Kidney glomerular epithelial cell (primary cell): ENCODE results near the gene RAB40B.
"Not testable (repeated sequence)": the region's sequence is repeated elsewhere in the genome, so short reads cannot be mapped to it uniquely, and the experiment has no call there.

Experiments used
- DNase-seq: peaks from one replicate; lab custom pipeline; 2025; lab: John Stamatoyannopoulos, UW

The RAB40B gene

GRCh38 chr17:82668024-82668630 is 30.4 kb downstream of the RAB40B start:
- no peak for DNase-seq

- no peak for DNase-seq
Measured at GRCh38 chr17:82667668-82668000, 30.9 kb downstream of the RAB40B start.

- no peak for DNase-seq
Measured at GRCh38 chr17:82666931-82667667, 31.4 kb downstream of the RAB40B start.

- DNase-seq: no peak
Measured at GRCh38 chr17:82665891-82666290, 32.6 kb downstream of the RAB40B start.

GRCh38 chr17:82665217-82665616 is 33.3 kb downstream of the RAB40B start:
- DNase-seq: no peak

GRCh38 chr17:82664701-82665182 is 33.8 kb downstream of the RAB40B start:
- DNase-seq: no peak

GRCh38 chr17:82664276-82664575 is 34.3 kb downstream of the RAB40B start:
- no peak for DNase-seq

GRCh38 chr17:82663381-82664275 is 34.9 kb downstream of the RAB40B start:
- no peak for DNase-seq

GRCh38 chr17:82662711-82663261 is 35.7 kb downstream of the RAB40B start:
- no peak for DNase-seq

GRCh38 chr17:82661717-82662683 is 36.5 kb downstream of the RAB40B start:
- no peak for DNase-seq

- no peak for DNase-seq
Measured at GRCh38 chr17:82659886-82660285, 38.6 kb downstream of the RAB40B start.

GRCh38 chr17:82658796-82659452 is 39.6 kb downstream of the RAB40B start:
- no peak for DNase-seq

- no peak for DNase-seq
Measured at GRCh38 chr17:82658331-82658730, 40.2 kb downstream of the RAB40B start.

GRCh38 chr17:82657926-82658325 is 40.6 kb downstream of the RAB40B start:
- no peak for DNase-seq

GRCh38 chr17:82656266-82656665 is 42.2 kb downstream of the RAB40B start:
- no peak for DNase-seq

- DNase-seq: no peak
Measured at GRCh38 chr17:82655523-82655922, 43.0 kb downstream of the RAB40B start.

GRCh38 chr17:82655038-82655479 is 43.4 kb downstream of the RAB40B start:
- DNase-seq: no peak

GRCh38 chr17:82654611-82655010 is 43.9 kb downstream of the RAB40B start:
- not testable (repeated sequence) for DNase-seq

- DNase-seq: no peak
Measured at GRCh38 chr17:82653651-82654528, 44.6 kb downstream of the RAB40B start.

GRCh38 chr17:82650723-82651122 is 47.8 kb downstream of the RAB40B start:
- DNase-seq: no peak
